ENCODE data around the gene ARL6IP5. TPM values are rescaled to one million over a fixed set of nuclear protein-coding genes. Genes with fewer than 3 reads are reported as not detected.

ARL6IP5 gene
- total and polyA plus RNA-seq, 9 of the 15 experiments (the other 6 are each of a cell fraction or from before 2014, with no cell fraction given) = 10.3 to 54.0 (median 12.7) TPM

GRCh38 chr3:69084326-69085167 lies at the start of gene ARL6IP5 (continued):
- no peak for TF ChIP-seq CEBPZ (IDR thresholded peaks at IDR 0.05; ENCODE audit: borderline replicate concordance, low read depth, low read length)
- no peak for TF ChIP-seq RAD51 (IDR thresholded peaks at IDR 0.05; ENCODE audit: borderline replicate concordance, low read depth)
- TF ChIP-seq SRSF1 (IDR thresholded peaks at IDR 0.05; ENCODE audit: low read depth, low read length) = no peak
- no peak for TF ChIP-seq GTF2E2 (tag; IDR thresholded peaks at IDR 0.05)
- no peak for TF ChIP-seq SREBF1 (IDR thresholded peaks at IDR 0.05; ENCODE audit: borderline replicate concordance, low read depth, low read length)
- no peak for TF ChIP-seq NCOA4 (IDR thresholded peaks at IDR 0.05; ENCODE audit: partially characterized antibody)
- TF ChIP-seq MYC (IDR thresholded peaks at IDR 0.05; ENCODE audit: low read depth, low read length) = 0 out of 2 replicates have a peak, but pooled peaks have one; percentile 35
- no peak for TF ChIP-seq MYC (CRISPR knock-in tag; IDR thresholded peaks at IDR 0.05; ENCODE audit: borderline replicate concordance, low read depth)
- peak; percentile 66 for TF ChIP-seq MEIS2 (IDR thresholded peaks at IDR 0.05; ENCODE audit: partially characterized antibody)
- no peak for TF ChIP-seq CHD2 (IDR thresholded peaks at IDR 0.05; ENCODE audit: low read depth, low read length)
- TF ChIP-seq ZNF584 (CRISPR knock-in tag; IDR thresholded peaks at IDR 0.05; ENCODE audit: low read depth) = no peak
- no peak for TF ChIP-seq ZNF3 (CRISPR knock-in tag; IDR thresholded peaks at IDR 0.05)
- TF ChIP-seq RHOXF2B (CRISPR knock-in tag; conservative IDR thresholded peaks at IDR 0.05) = no peak
- TF ChIP-seq, protein P1, sequence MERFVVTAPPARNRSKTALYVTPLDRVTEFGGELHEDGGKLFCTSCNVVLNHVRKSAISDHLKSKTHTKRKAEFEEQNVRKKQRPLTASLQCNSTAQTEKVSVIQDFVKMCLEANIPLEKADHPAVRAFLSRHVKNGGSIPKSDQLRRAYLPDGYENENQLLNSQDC (CRISPR knock-in tag; IDR thresholded peaks at IDR 0.05) = peak; percentile 78; the same call in 1 of the 2 replicates
- 0 out of 2 replicates have a peak, but pooled peaks have one; percentile 19 for TF ChIP-seq VEZF1 (CRISPR knock-in tag; IDR thresholded peaks at IDR 0.05)
- TF ChIP-seq FOXK1 (CRISPR knock-in tag; IDR thresholded peaks at IDR 0.05; ENCODE audit: borderline replicate concordance) = no peak
- TF ChIP-seq TBP (optimal IDR thresholded peaks at IDR 0.05; ENCODE audit: low read depth, low read length) = no peak
- no peak for TF ChIP-seq HNRNPH1 (optimal IDR thresholded peaks at IDR 0.05; ENCODE audit: low read depth, low read length)
- TF ChIP-seq CTBP1 (IDR thresholded peaks at IDR 0.05; ENCODE audit: borderline replicate concordance) = peak; percentile 19; the same call in 1 of the 2 replicates
- TF ChIP-seq TAL1 (IDR thresholded peaks at IDR 0.05) = no peak
- TF ChIP-seq ILK (tag; IDR thresholded peaks at IDR 0.05; ENCODE audit: borderline replicate concordance, low read depth) = no peak
- no peak for TF ChIP-seq GTF2A2 (tag; IDR thresholded peaks at IDR 0.05)

Data from K562 (cell line).